H9 (cell line): ENCODE results near the gene KIF6. TPM values are rescaled to one million over a fixed set of nuclear protein-coding genes. Genes with fewer than 3 reads are reported as not detected.

Experiments used
- DNase-seq: peaks from one replicate; pipeline ENCODE4 v3.0.0-alpha.2; 2017
- H2AFZ ChIP-seq: one replicate; pipeline ENCODE4 v1.6.1; 2013; ENCODE audit warnings: mild to moderate bottlenecking, low read length, control low read depth, moderate library complexity
- H2AK5ac ChIP-seq: 2 replicates; pipeline ENCODE4 v1.6.1; 2013; ENCODE audit warnings: low read length, control low read depth, mixed read lengths; ENCODE audit not compliant: insufficient read length
- H2BK120ac ChIP-seq: one replicate; pipeline ENCODE4 v1.6.1; 2013; ENCODE audit warnings: low read depth, mild to moderate bottlenecking, low read length, control low read depth, inconsistent platforms; ENCODE audit not compliant: poor library complexity, severe bottlenecking
- H2BK12ac ChIP-seq: 2 replicates; pipeline ENCODE4 v1.6.1; 2013; ENCODE audit warnings: low read length, control low read depth, mixed read lengths, low read depth; ENCODE audit not compliant: insufficient read length
- H2BK15ac ChIP-seq: 2 replicates; pipeline ENCODE4 v1.6.1; 2013; ENCODE audit warnings: low read depth, low read length, control low read depth
- H2BK20ac ChIP-seq: one replicate; pipeline ENCODE4 v1.6.1; 2013; ENCODE audit warnings: low read depth, mild to moderate bottlenecking, low read length, control low read depth, inconsistent platforms; ENCODE audit not compliant: poor library complexity, severe bottlenecking
- H2BK5ac ChIP-seq: 2 replicates; pipeline ENCODE4 v1.6.1; 2013; ENCODE audit warnings: low read length, control low read depth, mixed read lengths; ENCODE audit not compliant: insufficient read length
- H3K14ac ChIP-seq: 2 replicates; pipeline ENCODE4 v1.6.1; 2013; ENCODE audit warnings: low read length, control low read depth; ENCODE audit not compliant: insufficient read depth
- H3K18ac ChIP-seq: 2 replicates; pipeline ENCODE4 v1.6.1; 2013; ENCODE audit warnings: low read depth, mild to moderate bottlenecking, mixed read lengths, low read length, control low read depth; ENCODE audit not compliant: insufficient read length
- H3K23ac ChIP-seq: 2 replicates; pipeline ENCODE4 v1.6.1; 2013; ENCODE audit warnings: low read length, control low read depth, mixed read lengths, low read depth; ENCODE audit not compliant: insufficient read length
- H3K23me2 ChIP-seq: 2 replicates; pipeline ENCODE4 v1.6.1; 2013; ENCODE audit warnings: low read depth, mild to moderate bottlenecking, mixed read lengths, low read length, control low read depth; ENCODE audit not compliant: insufficient read length, poor library complexity, severe bottlenecking
- H3K27ac ChIP-seq: 2 replicates; pipeline ENCODE4 v1.5.1; 2013; ENCODE audit warnings: low read length, control low read depth, mixed read lengths, low read depth; ENCODE audit not compliant: insufficient read length
- H3K27me3 ChIP-seq: 2 replicates; pipeline ENCODE4 v1.6.1; 2013; ENCODE audit warnings: low read length, control low read depth, inconsistent platforms; ENCODE audit not compliant: insufficient read depth
- H3K4ac ChIP-seq: 2 replicates; pipeline ENCODE4 v1.6.1; 2013; ENCODE audit warnings: low read depth, mild to moderate bottlenecking, control low read depth, inconsistent platforms, low read length, moderate library complexity
- H3K4me1 ChIP-seq: 2 replicates; pipeline ENCODE4 v1.6.1; 2013; ENCODE audit warnings: low read length, control low read depth, inconsistent platforms; ENCODE audit not compliant: insufficient read depth
- H3K4me2 ChIP-seq: 2 replicates; pipeline ENCODE4 v1.6.1; 2013; ENCODE audit warnings: low read length, control low read depth, mixed read lengths; ENCODE audit not compliant: insufficient read length, insufficient read depth
- H3K56ac ChIP-seq: 2 replicates; pipeline ENCODE4 v1.6.1; 2013; ENCODE audit warnings: low read depth, mild to moderate bottlenecking, mixed read lengths, low read length, control low read depth; ENCODE audit not compliant: insufficient read length
- H3K79me1 ChIP-seq: 2 replicates; pipeline ENCODE4 v1.6.1; 2013; ENCODE audit warnings: low read depth, mild to moderate bottlenecking, moderate library complexity, low read length, control low read depth, inconsistent platforms; ENCODE audit not compliant: insufficient read depth, poor library complexity, severe bottlenecking
- H3K79me2 ChIP-seq: 2 replicates; pipeline ENCODE4 v1.6.1; 2013; ENCODE audit warnings: low read length, control low read depth, inconsistent platforms; ENCODE audit not compliant: insufficient read depth
- H3K9ac ChIP-seq: 2 replicates; pipeline ENCODE4 v1.6.1; 2013; ENCODE audit warnings: low read length, control low read depth, mixed read lengths; ENCODE audit not compliant: insufficient read length; ENCODE audit errors: extremely low read depth
- H3K9me3 ChIP-seq: one replicate; pipeline ENCODE4 v1.6.1; 2013; ENCODE audit warnings: low read depth, low read length, inconsistent platforms; ENCODE audit not compliant: control insufficient read depth
- H3T11ph ChIP-seq: one replicate; pipeline ENCODE4 v1.6.1; 2013; ENCODE audit warnings: mild to moderate bottlenecking, low read length, control low read depth, inconsistent platforms
- H4K20me1 ChIP-seq: one replicate; pipeline ENCODE4 v1.6.1; 2013; ENCODE audit not compliant: control insufficient read depth, insufficient read length, insufficient read depth
- H4K5ac ChIP-seq: 2 replicates; pipeline ENCODE4 v1.6.1; 2013; ENCODE audit warnings: low read depth, mild to moderate bottlenecking, mixed read lengths, low read length, control low read depth; ENCODE audit not compliant: insufficient read length
- H4K8ac ChIP-seq: replicated peaks from 2 replicates; pipeline ENCODE4 v1.6.1; 2013; ENCODE audit warnings: low read length, control low read depth, mixed read lengths, low read depth; ENCODE audit not compliant: insufficient read length
- H4K91ac ChIP-seq: 2 replicates; pipeline ENCODE4 v1.6.1; 2013; ENCODE audit warnings: low read depth, mild to moderate bottlenecking, moderate library complexity, mixed read lengths, low read length, control low read depth; ENCODE audit not compliant: insufficient read length
- H3K27ac Mint-ChIP-seq, 3 experiments: 2 replicates in 2 of 3; 3 replicates in 1 of 3; pipeline ENCODE4 v1.8.0; 2020 to 2021; ENCODE audit warnings: mixed read lengths in 3 of 3, mild to moderate bottlenecking in 1 of 3, moderate library complexity in 1 of 3
- H3K27me3 Mint-ChIP-seq: 2 replicates; pipeline ENCODE4 v1.8.0; 2021; ENCODE audit warnings: low read depth, mild to moderate bottlenecking, moderate library complexity, mixed read lengths
- H3K36me3 Mint-ChIP-seq, 3 experiments: 2 replicates in 2 of 3; 3 replicates in 1 of 3; pipeline ENCODE4 v1.8.0; 2020 to 2021; ENCODE audit warnings: low read depth in 3 of 3, mixed read lengths in 3 of 3; ENCODE audit not compliant: insufficient read depth in 1 of 3
- H3K4me1 Mint-ChIP-seq, 2 experiments: 2 replicates each; pipeline ENCODE4 v1.8.0; 2020; ENCODE audit warnings: mixed read lengths in 2 of 2
- H3K4me3 Mint-ChIP-seq, 2 experiments: 2 replicates in 1 of 2; 3 replicates in 1 of 2; pipeline ENCODE4 v1.8.0; 2020 to 2021; ENCODE audit warnings: mild to moderate bottlenecking in 2 of 2, mixed read lengths in 2 of 2, moderate library complexity in 1 of 2
- H3K9me3 Mint-ChIP-seq, 2 experiments: 2 replicates in 1 of 2; 3 replicates in 1 of 2; pipeline ENCODE4 v1.8.0; 2020; ENCODE audit warnings: mild to moderate bottlenecking in 2 of 2, mixed read lengths in 2 of 2, moderate library complexity in 1 of 2
- CTCF ChIP-seq: fragments of 200-600 bp; sonication (generic); conservative IDR thresholded peaks from 3 replicates; pipeline ENCODE4 v1.8.0; 2021; ENCODE audit warnings: antibody characterized with exemption, mild to moderate bottlenecking
- WGBS: extraction: QIAGEN DNeasy Blood & Tissue Kit; methylation state at CpG from one replicate; pipeline ENCODE4 v1.1.7; 2013; ENCODE audit warnings: missing lambda C conversion rate, low lambda C conversion rate, mixed read lengths; ENCODE audit not compliant: insufficient read length; ENCODE audit errors: extremely low coverage; 5-methylcytosine and 5-hydroxymethylcytosine counted together
- total RNA-seq: library from RNA; stranded (reverse); gene quantifications from 2 replicates; pipeline ENCODE4 v1.2.1, GENCODE V29; 2021

The KIF6 gene
- total RNA-seq, 1 experiment from 2014 or later: 0.63 TPM

GRCh38 chr6:39307462-39307861, 417.7 kb downstream of the KIF6 start:
- H4K8ac ChIP-seq: no peak overlapping the region
- H3K4me1 ChIP-seq: 0 out of 2 replicates have a peak, but pooled peaks cover 1% of the 10 kb centered on the region
- H3K36me3 Mint-ChIP-seq: no peaks in the 10 kb centered on the region
- no peak overlapping the region for H2BK5ac ChIP-seq
- H3K56ac ChIP-seq: no peak overlapping the region
- H2BK20ac ChIP-seq: no peak overlapping the region
- H3K27ac Mint-ChIP-seq: no peak overlapping the region
- no peak overlapping the region for H3K4me2 ChIP-seq
- no peaks in the 10 kb centered on the region for H3K9me3 Mint-ChIP-seq
- DNase-seq: no peak
- H4K20me1 ChIP-seq: no peaks in the 10 kb centered on the region
- H4K5ac ChIP-seq: no peak overlapping the region
- no peak overlapping the region for H3K14ac ChIP-seq
- H2BK15ac ChIP-seq: no peak overlapping the region
- no CpG with 5 or more reads among the region's 3 CpGs for WGBS
- no peak overlapping the region for H3T11ph ChIP-seq
- H4K91ac ChIP-seq: no peak overlapping the region
- H2AFZ ChIP-seq: no peak overlapping the region
- H3K9ac ChIP-seq: no peak overlapping the region
- no peak overlapping the region for H3K27ac ChIP-seq
- no peaks in the 10 kb centered on the region for H3K23me2 ChIP-seq
- no peak overlapping the region for H3K18ac ChIP-seq
- H3K4me3 Mint-ChIP-seq: no peak overlapping the region
- TF ChIP-seq CTCF: no peak
- peaks cover 31% of the 10 kb centered on the region for H3K27me3 Mint-ChIP-seq
- no peak overlapping the region for H3K23ac ChIP-seq
- H3K9me3 ChIP-seq: no peaks in the 10 kb centered on the region
- H3K4me1 Mint-ChIP-seq: peaks cover 11 to 13% of the 10 kb centered on the region in 2 experiments
- no peak overlapping the region for H2AK5ac ChIP-seq
- H2BK12ac ChIP-seq: no peak overlapping the region
- no peaks in the 10 kb centered on the region for H3K79me1 ChIP-seq
- H2BK120ac ChIP-seq: no peak overlapping the region
- H3K4ac ChIP-seq: no peak overlapping the region
- peaks cover 6% of the 10 kb centered on the region for H3K27me3 ChIP-seq
- no peaks in the 10 kb centered on the region for H3K79me2 ChIP-seq
